ENCODE data around the gene SETBP1. TPM values are rescaled to one million over a fixed set of nuclear protein-coding genes. Genes with fewer than 3 reads are reported as not detected.

Gene SETBP1
- polyA plus RNA-seq, 1 donor from 2014 or later = 16.8 TPM

DNA sequence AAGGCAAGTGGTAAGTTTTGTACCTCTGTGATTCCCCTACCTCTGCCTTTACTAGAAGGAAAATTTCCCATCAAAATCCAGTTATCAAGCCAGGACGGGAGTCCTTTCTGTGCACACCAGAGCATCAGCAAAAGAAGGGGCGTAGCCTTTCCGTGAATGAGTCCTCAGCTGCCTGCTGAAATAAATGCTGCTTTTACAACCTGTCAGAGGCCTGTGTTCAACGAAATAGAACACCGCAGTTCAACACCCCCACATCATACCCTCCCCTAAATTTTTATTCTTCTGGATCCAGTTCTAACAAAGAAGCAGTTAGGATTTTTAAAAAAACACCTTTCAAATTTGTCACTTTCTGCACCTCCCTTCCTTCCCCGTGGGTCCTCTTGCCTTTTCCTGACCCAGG, 135.8 kb downstream of the SETBP1 start:
- Mint-ChIP-seq H3K36me3 (peaks cover 6% of the 10 kb centered on the region), H3K27ac (peak overlapping the region in 1 of 3 donors; percentile 13), H3K4me3 (no peak overlapping the region), H3K9me3 (no peaks in the 10 kb centered on the region), H3K4me1 (peaks cover 28 to 48% (median 44%) of the 10 kb centered on the region in 3 donors), H3K27me3 (no peaks in the 10 kb centered on the region)

- H3K27ac Mint-ChIP-seq = peak overlapping the region; percentile 2 to 96 (median 85)
- no peaks in the 10 kb centered on the region for H3K27me3 Mint-ChIP-seq
- H3K4me3 Mint-ChIP-seq = peak overlapping the region in 2 of 4 donors; percentile 85 to 88
- no peaks in the 10 kb centered on the region for H3K9me3 Mint-ChIP-seq
- peaks cover 33 to 56% (median 52%) of the 10 kb centered on the region in 3 donors for H3K4me1 Mint-ChIP-seq
- H3K36me3 Mint-ChIP-seq = peaks cover 7% of the 10 kb centered on the region
Measured at GRCh38 chr18:44817831-44818473, 137.3 kb downstream of the SETBP1 start.

GRCh38 chr18:44818668-44819403, 138.1 kb downstream of the SETBP1 start:
- Mint-ChIP-seq H3K27me3 (no peaks in the 10 kb centered on the region), H3K4me1 (peaks cover 39 to 63% (median 58%) of the 10 kb centered on the region in 3 donors), H3K4me3 (peak overlapping the region; percentile 3 to 88 (median 64)), H3K27ac (peak overlapping the region; percentile 2 to 96 (median 85)), H3K36me3 (peaks cover 7% of the 10 kb centered on the region), H3K9me3 (no peaks in the 10 kb centered on the region)

- H3K36me3 Mint-ChIP-seq = peaks cover 9% of the 10 kb centered on the region
- peaks cover 46 to 70% (median 68%) of the 10 kb centered on the region in 3 donors for H3K4me1 Mint-ChIP-seq
- no peaks in the 10 kb centered on the region for H3K9me3 Mint-ChIP-seq
- H3K4me3 Mint-ChIP-seq = no peak overlapping the region
- H3K27ac Mint-ChIP-seq = peak overlapping the region in 1 of 3 donors; percentile 2
- no peaks in the 10 kb centered on the region for H3K27me3 Mint-ChIP-seq
Measured at GRCh38 chr18:44819944-44820510, 139.3 kb downstream of the SETBP1 start.

GRCh38 chr18:44821924-44822323, 141.2 kb downstream of the SETBP1 start:
- Mint-ChIP-seq H3K36me3 (peaks cover 4% of the 10 kb centered on the region), H3K4me1 (peaks cover 42 to 62% (median 59%) of the 10 kb centered on the region in 3 donors), H3K27me3 (no peaks in the 10 kb centered on the region), H3K9me3 (no peaks in the 10 kb centered on the region), H3K4me3 (peak overlapping the region in 1 of 4 donors; percentile 35), H3K27ac (peak overlapping the region in 1 of 3 donors; percentile 9)

DNA sequence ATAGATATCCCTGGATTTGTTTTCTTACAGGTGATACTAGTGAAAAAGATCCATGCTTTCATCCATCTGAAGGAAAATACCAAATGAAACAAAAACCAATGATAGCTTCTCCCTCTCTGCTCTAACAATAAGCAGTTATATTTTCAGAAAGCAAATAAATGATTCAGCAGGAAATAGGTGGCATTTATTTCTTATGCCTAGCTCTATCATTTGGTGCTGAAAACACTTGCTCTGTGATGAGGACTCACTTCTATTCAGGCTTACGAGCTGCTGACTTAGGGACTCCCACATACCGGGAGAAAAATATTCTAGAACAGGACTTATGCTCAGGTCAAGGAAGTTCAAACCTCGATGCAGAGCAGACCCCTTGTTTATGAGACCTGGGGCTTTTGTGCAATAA, 142.6 kb downstream of the SETBP1 start:
- H3K4me3 Mint-ChIP-seq = no peak overlapping the region
- H3K27me3 Mint-ChIP-seq = no peaks in the 10 kb centered on the region
- peak overlapping the region in 1 of 3 donors; percentile 47 for H3K27ac Mint-ChIP-seq
- H3K9me3 Mint-ChIP-seq = no peaks in the 10 kb centered on the region
- H3K4me1 Mint-ChIP-seq = peaks cover 36 to 59% (median 49%) of the 10 kb centered on the region in 3 donors
- H3K36me3 Mint-ChIP-seq = peaks cover 4% of the 10 kb centered on the region

DNA sequence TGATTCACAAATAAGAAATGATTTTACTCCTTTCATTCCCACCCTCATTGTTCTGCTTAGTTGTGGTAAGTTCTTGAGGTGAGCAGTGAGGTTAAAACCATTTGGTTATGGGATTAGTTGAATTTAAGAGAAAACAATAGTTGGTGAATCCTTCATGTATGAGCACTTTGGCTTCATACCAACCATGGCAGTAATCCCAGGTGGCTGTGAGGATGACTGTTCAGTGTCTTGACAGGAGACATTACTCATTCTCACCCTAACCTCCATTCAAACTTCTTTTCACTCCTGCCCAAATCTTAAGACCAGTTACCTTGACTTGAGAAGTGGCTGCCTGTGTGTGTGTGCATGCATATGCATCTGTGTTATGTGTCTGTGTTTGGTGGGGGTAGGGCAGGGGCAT, 143.1 kb downstream of the SETBP1 start:
- H3K27ac Mint-ChIP-seq = peak overlapping the region in 1 of 3 donors; percentile 47
- no peaks in the 10 kb centered on the region for H3K9me3 Mint-ChIP-seq
- peaks cover 32 to 55% (median 44%) of the 10 kb centered on the region in 3 donors for H3K4me1 Mint-ChIP-seq
- H3K36me3 Mint-ChIP-seq = peaks cover 4% of the 10 kb centered on the region
- no peaks in the 10 kb centered on the region for H3K27me3 Mint-ChIP-seq
- no peak overlapping the region for H3K4me3 Mint-ChIP-seq

GRCh38 chr18:44824884-44825283, 144.2 kb downstream of the SETBP1 start:
- Mint-ChIP-seq H3K36me3 (peaks cover 4% of the 10 kb centered on the region), H3K4me1 (peaks cover 30 to 49% (median 37%) of the 10 kb centered on the region in 3 donors), H3K4me3 (peak overlapping the region in 1 of 4 donors; percentile 4), H3K9me3 (no peaks in the 10 kb centered on the region), H3K27me3 (no peaks in the 10 kb centered on the region), H3K27ac (peak overlapping the region in 1 of 3 donors; percentile 14)

- H3K27me3 Mint-ChIP-seq = no peaks in the 10 kb centered on the region
- no peaks in the 10 kb centered on the region for H3K9me3 Mint-ChIP-seq
- no peak overlapping the region for H3K4me3 Mint-ChIP-seq
- H3K4me1 Mint-ChIP-seq = peaks cover 33 to 56% (median 47%) of the 10 kb centered on the region in 3 donors
- peaks cover 2% of the 10 kb centered on the region for H3K36me3 Mint-ChIP-seq
- peak overlapping the region in 1 of 3 donors; percentile 77 for H3K27ac Mint-ChIP-seq
Measured at GRCh38 chr18:44826418-44827259, 146.0 kb downstream of the SETBP1 start.

- Mint-ChIP-seq H3K9me3 (no peaks in the 10 kb centered on the region), H3K27ac (peak overlapping the region in 1 of 3 donors; percentile 83), H3K4me3 (no peak overlapping the region), H3K27me3 (no peaks in the 10 kb centered on the region), H3K4me1 (peaks cover 30 to 51% (median 44%) of the 10 kb centered on the region in 3 donors), H3K36me3 (peaks cover 3% of the 10 kb centered on the region)
Measured at GRCh38 chr18:44828080-44828479, 147.4 kb downstream of the SETBP1 start.

DNA sequence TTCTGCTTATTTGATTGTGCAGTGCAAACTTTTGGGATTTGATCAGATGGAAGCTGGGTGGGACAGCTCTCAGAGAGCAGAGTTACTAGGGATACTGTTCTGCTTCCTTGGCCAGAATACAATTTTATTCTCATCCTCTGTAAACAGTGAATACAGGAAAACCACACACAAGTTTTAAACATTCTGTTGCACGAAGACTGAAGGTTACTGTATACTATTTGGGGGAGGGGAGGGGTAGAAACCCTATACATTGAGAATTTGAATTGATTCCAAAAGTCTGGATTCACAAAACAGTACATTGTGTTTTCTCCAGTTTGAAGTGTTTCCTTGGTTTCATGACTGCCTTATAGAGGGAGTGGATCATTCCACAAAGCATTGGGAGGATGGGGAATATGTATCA, 149.9 kb downstream of the SETBP1 start:
- Mint-ChIP-seq H3K4me1 (peaks cover 33 to 52% (median 42%) of the 10 kb centered on the region in 3 donors), H3K36me3 (peaks cover 3% of the 10 kb centered on the region), H3K27ac (peak overlapping the region in 2 of 3 donors; percentile 58 to 76), H3K27me3 (no peaks in the 10 kb centered on the region), H3K9me3 (no peaks in the 10 kb centered on the region), H3K4me3 (no peak overlapping the region)

- Mint-ChIP-seq H3K36me3 (peaks cover 3% of the 10 kb centered on the region), H3K27me3 (no peaks in the 10 kb centered on the region), H3K4me1 (peaks cover 49 to 69% (median 64%) of the 10 kb centered on the region in 3 donors), H3K9me3 (no peaks in the 10 kb centered on the region), H3K27ac (peak overlapping the region in 2 of 3 donors; percentile 82 to 90), H3K4me3 (no peak overlapping the region)
Measured at GRCh38 chr18:44833786-44834185, 153.1 kb downstream of the SETBP1 start.

DNA sequence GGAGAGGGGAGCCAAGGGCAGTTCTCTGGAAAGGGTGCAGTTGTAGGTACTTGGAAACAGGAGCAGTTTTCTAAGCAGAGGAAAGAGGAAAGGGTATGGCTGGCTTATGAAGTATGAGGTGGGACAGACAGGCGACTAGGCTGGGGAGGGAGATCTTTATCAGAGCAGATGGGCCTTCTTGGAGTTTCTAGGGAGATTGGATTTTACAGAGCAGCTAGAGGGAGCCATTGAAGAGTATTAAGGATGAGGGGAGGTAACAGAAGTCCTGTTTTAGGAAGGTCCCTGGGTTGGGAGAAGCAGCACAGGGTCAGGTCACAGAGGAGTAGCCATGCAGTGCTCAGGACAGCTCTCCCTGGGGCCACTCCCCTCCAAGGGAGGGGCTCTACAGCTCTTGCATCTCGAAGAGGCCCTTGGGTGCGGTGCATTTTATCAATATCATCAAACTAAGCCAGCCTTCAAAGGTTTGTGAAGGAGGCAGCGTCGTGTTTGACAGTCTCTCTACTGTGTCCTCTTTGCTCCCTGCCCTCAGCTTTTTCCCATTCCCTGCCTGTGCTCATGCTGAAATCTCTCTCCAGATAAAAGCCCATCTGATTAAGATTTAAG, 154.3 kb downstream of the SETBP1 start:
- Mint-ChIP-seq H3K9me3 (no peaks in the 10 kb centered on the region), H3K4me3 (peak overlapping the region in 1 of 4 donors; percentile 9), H3K36me3 (peaks cover 3% of the 10 kb centered on the region), H3K4me1 (peaks cover 57 to 77% (median 70%) of the 10 kb centered on the region in 3 donors), H3K27me3 (no peaks in the 10 kb centered on the region), H3K27ac (peak overlapping the region in 2 of 3 donors; percentile 78 to 82)

DNA sequence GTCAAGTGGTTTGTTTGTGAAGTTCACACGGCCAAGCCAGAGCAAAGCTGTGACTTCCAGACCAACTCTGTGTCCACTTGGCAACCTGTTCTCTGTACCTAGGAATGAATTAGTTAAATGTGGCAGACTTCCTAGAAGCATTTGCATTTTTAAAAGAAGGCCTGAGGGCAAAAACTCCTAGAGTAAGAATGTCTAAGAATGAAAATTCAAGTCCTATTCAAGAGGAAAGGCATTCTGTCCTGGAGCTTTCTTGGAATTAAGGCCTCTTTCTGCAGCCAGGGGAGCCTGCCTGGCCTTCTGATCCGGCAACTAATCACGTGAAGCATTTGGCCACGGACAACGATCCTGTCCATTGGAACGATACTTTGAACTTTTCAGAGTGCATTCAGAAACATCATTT, 155.0 kb downstream of the SETBP1 start:
- peaks cover 57 to 74% (median 70%) of the 10 kb centered on the region in 3 donors for H3K4me1 Mint-ChIP-seq
- no peaks in the 10 kb centered on the region for H3K27me3 Mint-ChIP-seq
- peak overlapping the region in 1 of 3 donors; percentile 78 for H3K27ac Mint-ChIP-seq
- H3K36me3 Mint-ChIP-seq = peaks cover 3% of the 10 kb centered on the region
- no peaks in the 10 kb centered on the region for H3K9me3 Mint-ChIP-seq
- no peak overlapping the region for H3K4me3 Mint-ChIP-seq

Data from IgD-negative memory B cell (primary cell).